Measurements from ENCODE around the gene SLIT3.

SLIT3 gene

DNA sequence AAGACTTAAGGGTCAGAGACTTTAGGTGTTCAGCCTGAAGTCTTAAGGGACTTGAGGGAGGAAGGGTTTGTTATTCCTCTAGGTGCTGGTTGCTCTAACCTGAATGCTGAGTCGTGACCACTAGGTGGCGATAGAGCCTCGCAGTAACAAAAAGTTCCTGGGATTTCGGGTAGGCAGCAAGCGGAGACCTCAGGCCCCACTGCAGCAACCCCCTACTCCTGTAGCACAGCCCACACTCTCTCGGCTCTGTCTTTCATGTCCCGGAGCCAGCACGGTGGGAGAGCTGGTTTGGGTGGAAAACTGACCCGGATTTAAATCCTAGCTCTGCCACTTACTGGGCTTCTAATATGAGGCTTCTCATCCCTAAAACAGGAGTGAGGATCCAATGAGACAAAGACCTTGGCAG is 621.4 kb downstream of the SLIT3 start:
- Histone ChIP-seq H3K27me3 (ENCODE audit: insufficient read depth, low read length, poor library complexity) (peaks cover 4% of the 10 kb centered on the region), H3K9ac (ENCODE audit: low read depth, low read length) (no peak overlapping the region)
- peak; percentile 90 for ATAC-seq (ENCODE audit: insufficient read depth, low read depth)

DNA sequence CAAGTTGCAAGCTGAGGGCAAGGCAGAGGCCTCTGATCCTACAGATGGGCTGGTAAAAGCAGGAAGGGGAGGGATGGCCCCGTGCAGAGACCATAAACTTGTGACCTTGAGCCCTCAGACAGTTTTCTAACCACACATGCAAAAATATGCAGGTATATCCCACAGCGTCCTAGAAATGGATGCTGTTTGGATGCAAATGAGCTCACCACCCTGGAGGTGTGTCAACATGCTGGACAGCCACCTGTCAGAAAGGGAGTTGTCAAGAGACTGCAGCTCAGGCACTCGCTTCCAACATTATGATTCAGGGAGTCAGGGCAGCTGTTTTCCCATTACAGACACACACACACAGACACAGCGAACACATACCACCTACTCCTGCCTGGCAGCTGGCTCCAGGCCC is 624.4 kb downstream of the SLIT3 start:
- Histone ChIP-seq H3K79me2 (ENCODE audit: insufficient read depth, low read length) (no peaks in the 10 kb centered on the region), H3K27me3 (ENCODE audit: insufficient read depth, low read length, poor library complexity) (peaks cover 8% of the 10 kb centered on the region), H3K4me1 (ENCODE audit: insufficient read depth, low read length) (no peaks in the 10 kb centered on the region), H3K27ac (ENCODE audit: low read length) (no peak overlapping the region), H3K9me3 (ENCODE audit: insufficient read depth, low read length, severe bottlenecking) (no peaks in the 10 kb centered on the region), H3K4me2 (ENCODE audit: insufficient read depth, low read length) (no peak overlapping the region), H3K36me3 (ENCODE audit: insufficient read depth, low read length) (no peaks in the 10 kb centered on the region), H3K4me3 (ENCODE audit: low read depth in 1 of 2, low read length in 2 of 2) (no peak overlapping the region), H3K9ac (ENCODE audit: low read depth, low read length) (no peak overlapping the region), H2AFZ (ENCODE audit: low read depth, low read length) (no peak overlapping the region), H4K20me1 (ENCODE audit: insufficient read depth, low read length) (no peaks in the 10 kb centered on the region)
- DNase-seq (no peak), ATAC-seq (ENCODE audit: insufficient read depth, low read depth) (no peak)
- TF ChIP-seq, protein P1, sequence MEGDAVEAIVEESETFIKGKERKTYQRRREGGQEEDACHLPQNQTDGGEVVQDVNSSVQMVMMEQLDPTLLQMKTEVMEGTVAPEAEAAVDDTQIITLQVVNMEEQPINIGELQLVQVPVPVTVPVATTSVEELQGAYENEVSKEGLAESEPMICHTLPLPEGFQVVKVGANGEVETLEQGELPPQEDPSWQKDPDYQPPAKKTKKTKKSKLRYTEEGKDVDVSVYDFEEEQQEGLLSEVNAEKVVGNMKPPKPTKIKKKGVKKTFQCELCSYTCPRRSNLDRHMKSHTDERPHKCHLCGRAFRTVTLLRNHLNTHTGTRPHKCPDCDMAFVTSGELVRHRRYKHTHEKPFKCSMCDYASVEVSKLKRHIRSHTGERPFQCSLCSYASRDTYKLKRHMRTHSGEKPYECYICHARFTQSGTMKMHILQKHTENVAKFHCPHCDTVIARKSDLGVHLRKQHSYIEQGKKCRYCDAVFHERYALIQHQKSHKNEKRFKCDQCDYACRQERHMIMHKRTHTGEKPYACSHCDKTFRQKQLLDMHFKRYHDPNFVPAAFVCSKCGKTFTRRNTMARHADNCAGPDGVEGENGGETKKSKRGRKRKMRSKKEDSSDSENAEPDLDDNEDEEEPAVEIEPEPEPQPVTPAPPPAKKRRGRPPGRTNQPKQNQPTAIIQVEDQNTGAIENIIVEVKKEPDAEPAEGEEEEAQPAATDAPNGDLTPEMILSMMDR (IDR thresholded peaks at IDR 0.05; ENCODE audit: borderline replicate concordance, extremely low read depth, low read length, poor library complexity, severe bottlenecking) = no peak
- TF ChIP-seq EZH2 (IDR thresholded peaks at IDR 0.05; ENCODE audit: borderline replicate concordance, low read depth, low read length, severe bottlenecking) = no peak

More for the DNA sequence above, 621.4 kb downstream of the SLIT3 start:
- H3K9me3 ChIP-seq (ENCODE audit: insufficient read depth, low read length, severe bottlenecking) = no peaks in the 10 kb centered on the region
- no peak overlapping the region for H2AFZ ChIP-seq (ENCODE audit: low read depth, low read length)
- H3K4me3 ChIP-seq (ENCODE audit: low read depth in 1 of 2, low read length in 2 of 2) = no peak overlapping the region
- H3K4me1 ChIP-seq (ENCODE audit: insufficient read depth, low read length) = no peaks in the 10 kb centered on the region
- peak; percentile 70 for DNase-seq
- TF ChIP-seq EZH2 (IDR thresholded peaks at IDR 0.05; ENCODE audit: borderline replicate concordance, low read depth, low read length, severe bottlenecking) = no peak
- TF ChIP-seq, protein P1 (IDR thresholded peaks at IDR 0.05; ENCODE audit: borderline replicate concordance, extremely low read depth, low read length, poor library complexity, severe bottlenecking) = peak; percentile 94
- H3K4me2 ChIP-seq (ENCODE audit: insufficient read depth, low read length) = no peak overlapping the region
- no peaks in the 10 kb centered on the region for H3K79me2 ChIP-seq (ENCODE audit: insufficient read depth, low read length)
- H3K27ac ChIP-seq (ENCODE audit: low read length) = no peak overlapping the region
- H4K20me1 ChIP-seq (ENCODE audit: insufficient read depth, low read length) = no peaks in the 10 kb centered on the region
- H3K36me3 ChIP-seq (ENCODE audit: insufficient read depth, low read length) = no peaks in the 10 kb centered on the region

DNA sequence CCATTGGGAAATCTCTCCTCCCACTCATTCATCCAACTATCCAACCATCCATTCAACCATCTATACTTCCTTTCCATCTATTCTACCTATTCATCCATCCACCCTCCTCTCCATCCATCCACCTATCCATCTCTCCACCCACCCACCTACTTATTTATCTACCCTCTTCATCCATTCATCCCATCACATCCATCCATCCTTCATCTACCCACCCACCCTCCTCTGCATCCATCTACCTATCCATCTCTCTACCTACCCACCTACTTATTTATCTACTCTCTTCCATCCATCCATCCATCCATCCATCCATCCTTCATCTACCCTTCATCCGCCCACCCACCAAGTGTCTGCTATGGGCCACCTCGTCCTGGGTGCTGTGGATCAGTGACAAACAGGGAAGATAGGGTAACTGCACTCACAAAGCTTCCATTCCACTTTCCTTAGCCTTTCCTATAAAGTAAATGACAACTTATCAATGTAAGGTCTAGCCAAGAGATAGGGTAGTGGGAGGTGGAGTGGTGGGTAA is 625.0 kb downstream of the SLIT3 start:
- Histone ChIP-seq H3K27ac (ENCODE audit: low read length) (no peak overlapping the region), H3K36me3 (ENCODE audit: insufficient read depth, low read length) (no peaks in the 10 kb centered on the region), H3K4me3 (ENCODE audit: low read depth in 1 of 2, low read length in 2 of 2) (no peak overlapping the region), H3K9me3 (ENCODE audit: insufficient read depth, low read length, severe bottlenecking) (no peaks in the 10 kb centered on the region), H3K4me2 (ENCODE audit: insufficient read depth, low read length) (no peak overlapping the region), H3K27me3 (ENCODE audit: insufficient read depth, low read length, poor library complexity) (peaks cover 8% of the 10 kb centered on the region), H4K20me1 (ENCODE audit: insufficient read depth, low read length) (no peaks in the 10 kb centered on the region), H3K79me2 (ENCODE audit: insufficient read depth, low read length) (no peaks in the 10 kb centered on the region), H2AFZ (ENCODE audit: low read depth, low read length) (no peak overlapping the region), H3K9ac (ENCODE audit: low read depth, low read length) (no peak overlapping the region), H3K4me1 (ENCODE audit: insufficient read depth, low read length) (no peaks in the 10 kb centered on the region)
- DNase-seq (no peak), ATAC-seq (ENCODE audit: insufficient read depth, low read depth) (no peak)
- no peak for TF ChIP-seq EZH2 (IDR thresholded peaks at IDR 0.05; ENCODE audit: borderline replicate concordance, low read depth, low read length, severe bottlenecking)

DNA sequence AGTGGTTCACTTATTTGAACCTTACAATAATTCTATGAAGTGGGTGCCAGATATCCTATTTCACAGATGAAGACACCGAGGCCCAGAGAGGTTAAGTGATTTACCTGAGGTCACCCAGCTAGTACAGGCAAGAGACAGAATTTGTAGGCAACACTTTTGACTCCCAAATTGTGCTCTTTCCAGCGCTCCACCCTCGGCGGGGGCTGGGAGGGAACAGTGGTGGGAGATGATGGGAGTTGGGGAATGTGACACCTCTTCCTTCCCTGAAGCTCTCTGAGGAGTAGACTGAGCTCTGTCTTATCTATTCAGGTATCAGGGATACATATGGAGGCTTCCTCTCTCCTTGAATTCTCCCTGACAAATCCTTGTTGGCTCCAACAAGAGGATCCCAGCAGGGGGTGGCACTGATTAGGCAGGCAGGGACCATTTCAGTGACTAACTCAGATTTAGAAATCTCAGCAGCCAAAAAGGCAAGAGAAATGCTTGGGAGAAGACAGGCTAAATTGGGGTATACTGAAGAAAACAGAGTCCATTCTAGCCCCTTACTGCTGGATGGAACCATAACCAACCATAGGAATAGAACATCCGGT is 626.0 kb downstream of the SLIT3 start:
- Histone ChIP-seq H3K27me3 (ENCODE audit: insufficient read depth, low read length, poor library complexity) (peaks cover 8% of the 10 kb centered on the region), H3K4me1 (ENCODE audit: insufficient read depth, low read length) (no peaks in the 10 kb centered on the region), H3K9ac (ENCODE audit: low read depth, low read length) (no peak overlapping the region), H3K4me3 (ENCODE audit: low read depth in 1 of 2, low read length in 2 of 2) (no peak overlapping the region), H3K4me2 (ENCODE audit: insufficient read depth, low read length) (no peak overlapping the region), H3K79me2 (ENCODE audit: insufficient read depth, low read length) (no peaks in the 10 kb centered on the region), H4K20me1 (ENCODE audit: insufficient read depth, low read length) (no peaks in the 10 kb centered on the region), H3K36me3 (ENCODE audit: insufficient read depth, low read length) (no peaks in the 10 kb centered on the region), H3K27ac (ENCODE audit: low read length) (no peak overlapping the region), H3K9me3 (ENCODE audit: insufficient read depth, low read length, severe bottlenecking) (no peaks in the 10 kb centered on the region), H2AFZ (ENCODE audit: low read depth, low read length) (no peak overlapping the region)
- DNase-seq (no peak), ATAC-seq (ENCODE audit: insufficient read depth, low read depth) (no peak)
- TF ChIP-seq, protein P1 (IDR thresholded peaks at IDR 0.05; ENCODE audit: borderline replicate concordance, extremely low read depth, low read length, poor library complexity, severe bottlenecking) = no peak

Data from DND-41 (cell line).